ENCODE measurements around the gene SLC6A1.

DNA sequence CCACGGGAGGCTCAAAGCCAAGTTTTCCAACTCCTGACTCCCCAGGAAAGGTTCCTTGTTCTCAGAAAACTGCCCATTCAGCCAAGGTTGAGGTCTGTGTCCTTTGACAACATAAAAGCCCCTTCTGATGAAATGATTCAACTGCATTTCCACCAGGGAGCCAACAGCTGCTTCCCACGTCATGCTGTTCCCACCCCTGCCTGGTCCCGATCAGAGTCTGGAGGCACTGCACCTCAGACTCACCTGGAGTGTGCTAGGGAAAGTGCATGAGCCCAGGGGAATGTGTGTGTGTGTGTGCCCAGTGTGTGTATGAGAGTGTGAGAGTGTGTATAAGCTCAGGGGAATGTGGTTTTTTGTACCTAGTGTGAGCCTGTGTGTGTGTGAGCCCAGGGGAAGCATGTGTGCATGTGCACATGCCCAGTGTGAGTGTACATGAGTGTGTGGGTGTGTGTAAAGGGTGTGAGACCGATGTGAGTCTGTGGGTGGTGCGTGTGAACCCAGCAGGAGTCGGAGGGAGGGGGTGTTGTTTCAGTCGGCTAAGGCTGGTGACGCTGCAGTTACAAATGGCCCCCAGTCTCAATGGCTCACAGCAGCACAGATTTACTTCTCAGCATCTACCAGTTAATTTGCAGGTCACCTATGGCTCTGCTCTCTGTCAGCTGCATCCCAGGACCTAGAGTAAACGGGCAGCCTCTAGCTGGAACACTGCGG lies 20.3 kb upstream of the SLC6A1 start:
- TF ChIP-seq EZH2phosphoT487 (IDR thresholded peaks at IDR 0.05; ENCODE audit: low read depth): no peak
- TF ChIP-seq, protein P1, sequence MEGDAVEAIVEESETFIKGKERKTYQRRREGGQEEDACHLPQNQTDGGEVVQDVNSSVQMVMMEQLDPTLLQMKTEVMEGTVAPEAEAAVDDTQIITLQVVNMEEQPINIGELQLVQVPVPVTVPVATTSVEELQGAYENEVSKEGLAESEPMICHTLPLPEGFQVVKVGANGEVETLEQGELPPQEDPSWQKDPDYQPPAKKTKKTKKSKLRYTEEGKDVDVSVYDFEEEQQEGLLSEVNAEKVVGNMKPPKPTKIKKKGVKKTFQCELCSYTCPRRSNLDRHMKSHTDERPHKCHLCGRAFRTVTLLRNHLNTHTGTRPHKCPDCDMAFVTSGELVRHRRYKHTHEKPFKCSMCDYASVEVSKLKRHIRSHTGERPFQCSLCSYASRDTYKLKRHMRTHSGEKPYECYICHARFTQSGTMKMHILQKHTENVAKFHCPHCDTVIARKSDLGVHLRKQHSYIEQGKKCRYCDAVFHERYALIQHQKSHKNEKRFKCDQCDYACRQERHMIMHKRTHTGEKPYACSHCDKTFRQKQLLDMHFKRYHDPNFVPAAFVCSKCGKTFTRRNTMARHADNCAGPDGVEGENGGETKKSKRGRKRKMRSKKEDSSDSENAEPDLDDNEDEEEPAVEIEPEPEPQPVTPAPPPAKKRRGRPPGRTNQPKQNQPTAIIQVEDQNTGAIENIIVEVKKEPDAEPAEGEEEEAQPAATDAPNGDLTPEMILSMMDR (IDR thresholded peaks at IDR 0.05; ENCODE audit: low read depth, low read length): no peak

Measured in OCI-LY3 (cell line).